ENCODE measurements around the gene RCAN2. TPM values are rescaled to one million over a fixed set of nuclear protein-coding genes. Genes with fewer than 3 reads are reported as not detected.

Gene RCAN2
- total RNA-seq, 3 donors from 2014 or later: 2.9 to 14.9 (median 5.9) TPM

DNA sequence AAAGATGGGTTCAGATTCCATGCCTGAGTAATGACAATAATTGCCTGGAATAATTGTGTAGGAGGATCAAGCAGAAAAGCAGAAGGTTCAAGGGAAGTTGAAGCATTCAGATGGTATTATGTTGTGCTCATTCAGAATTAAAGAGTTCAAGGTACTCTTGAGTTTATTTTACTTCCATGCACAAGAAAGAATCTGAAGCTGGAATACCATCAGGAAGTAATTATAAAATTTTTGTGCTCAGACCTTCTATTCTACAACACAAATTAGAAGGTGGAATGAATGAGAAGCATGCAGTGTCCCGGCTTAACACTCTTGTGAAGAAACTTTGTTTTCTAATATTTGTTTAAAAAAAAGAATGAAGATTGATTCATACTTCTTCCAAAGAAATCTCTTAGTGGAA lies 181.1 kb downstream of the RCAN2 start:
- no peak for TF ChIP-seq POLR2A (IDR thresholded peaks at IDR 0.05)
- TF ChIP-seq, protein P1, sequence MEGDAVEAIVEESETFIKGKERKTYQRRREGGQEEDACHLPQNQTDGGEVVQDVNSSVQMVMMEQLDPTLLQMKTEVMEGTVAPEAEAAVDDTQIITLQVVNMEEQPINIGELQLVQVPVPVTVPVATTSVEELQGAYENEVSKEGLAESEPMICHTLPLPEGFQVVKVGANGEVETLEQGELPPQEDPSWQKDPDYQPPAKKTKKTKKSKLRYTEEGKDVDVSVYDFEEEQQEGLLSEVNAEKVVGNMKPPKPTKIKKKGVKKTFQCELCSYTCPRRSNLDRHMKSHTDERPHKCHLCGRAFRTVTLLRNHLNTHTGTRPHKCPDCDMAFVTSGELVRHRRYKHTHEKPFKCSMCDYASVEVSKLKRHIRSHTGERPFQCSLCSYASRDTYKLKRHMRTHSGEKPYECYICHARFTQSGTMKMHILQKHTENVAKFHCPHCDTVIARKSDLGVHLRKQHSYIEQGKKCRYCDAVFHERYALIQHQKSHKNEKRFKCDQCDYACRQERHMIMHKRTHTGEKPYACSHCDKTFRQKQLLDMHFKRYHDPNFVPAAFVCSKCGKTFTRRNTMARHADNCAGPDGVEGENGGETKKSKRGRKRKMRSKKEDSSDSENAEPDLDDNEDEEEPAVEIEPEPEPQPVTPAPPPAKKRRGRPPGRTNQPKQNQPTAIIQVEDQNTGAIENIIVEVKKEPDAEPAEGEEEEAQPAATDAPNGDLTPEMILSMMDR (IDR thresholded peaks at IDR 0.05): no peak
- no peak for TF ChIP-seq POLR2AphosphoS5 (IDR thresholded peaks at IDR 0.05)
- intact Hi-C loops (cut with DNase I; ENCODE audit: low total_unique reads): no loop called here

DNA sequence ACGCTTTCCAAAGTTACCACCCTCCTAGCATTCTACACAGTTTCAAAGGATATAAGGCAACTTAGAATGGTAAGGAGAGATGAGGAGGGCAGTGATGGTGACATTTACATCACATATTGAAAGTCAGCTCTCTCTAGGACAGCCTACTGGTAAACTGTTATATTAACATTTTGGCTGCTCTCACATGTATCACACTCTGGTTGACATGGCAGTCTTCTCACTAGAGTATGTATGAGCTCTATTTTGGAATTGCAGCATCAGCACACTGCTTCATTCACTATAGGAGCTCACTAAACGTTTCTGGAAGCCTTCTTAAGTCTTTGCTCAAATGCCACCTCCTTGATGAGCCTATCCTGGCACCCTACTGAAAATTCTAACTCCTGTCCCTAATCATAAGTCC lies 184.8 kb downstream of the RCAN2 start:
- Histone ChIP-seq H3K36me3 (no peaks in the 10 kb centered on the region), H3K27me3 (no peaks in the 10 kb centered on the region), H3K4me1 (no peaks in the 10 kb centered on the region), H3K9me3 (no peaks in the 10 kb centered on the region), H3K27ac (no peak overlapping the region), H3K4me3 (no peak overlapping the region)
- intact Hi-C loops (cut with DNase I; ENCODE audit: low total_unique reads): no loop called here
- no peak for DNase-seq (ENCODE audit: low spot score in 2 of 2)
- TF ChIP-seq POLR2A (IDR thresholded peaks at IDR 0.05) (no peak), POLR2AphosphoS5 (IDR thresholded peaks at IDR 0.05) (no peak)
- TF ChIP-seq, protein P1 (IDR thresholded peaks at IDR 0.05): no peak

More for the DNA sequence above, 181.1 kb downstream of the RCAN2 start:
- H3K27me3 ChIP-seq: no peaks in the 10 kb centered on the region
- no peaks in the 10 kb centered on the region for H3K36me3 ChIP-seq
- no peaks in the 10 kb centered on the region for H3K4me1 ChIP-seq
- H3K4me3 ChIP-seq: no peak overlapping the region
- no peak overlapping the region for H3K27ac ChIP-seq
- H3K9me3 ChIP-seq: no peaks in the 10 kb centered on the region
- no peak for DNase-seq (ENCODE audit: low spot score in 2 of 2)

DNA sequence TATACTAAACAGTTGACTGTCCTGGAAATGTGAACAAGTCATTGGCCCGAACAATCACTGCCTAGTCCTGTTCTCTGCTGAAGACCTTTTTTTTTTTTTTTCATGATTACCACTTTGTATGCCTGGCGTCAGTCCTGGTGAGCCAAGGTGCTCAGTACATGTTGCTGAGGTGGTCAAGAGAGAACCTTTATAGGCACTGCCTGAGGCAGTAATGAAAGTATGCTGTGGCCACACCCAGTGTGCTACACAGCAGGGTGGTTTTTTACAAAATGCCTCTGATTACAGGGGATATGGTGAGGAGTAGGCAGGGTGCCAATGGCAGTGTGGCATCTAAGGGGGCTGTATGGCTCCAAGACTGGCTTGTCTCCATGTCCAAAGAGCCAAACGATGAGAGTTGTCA lies 185.4 kb downstream of the RCAN2 start:
- Histone ChIP-seq H3K27me3 (no peaks in the 10 kb centered on the region), H3K27ac (no peak overlapping the region), H3K9me3 (no peaks in the 10 kb centered on the region), H3K36me3 (no peaks in the 10 kb centered on the region), H3K4me3 (no peak overlapping the region), H3K4me1 (no peaks in the 10 kb centered on the region)
- no peak for TF ChIP-seq POLR2AphosphoS5 (IDR thresholded peaks at IDR 0.05)
- intact Hi-C loops (cut with DNase I; ENCODE audit: low total_unique reads): no loop called here
- no peak for DNase-seq (ENCODE audit: low spot score in 2 of 2)

DNA sequence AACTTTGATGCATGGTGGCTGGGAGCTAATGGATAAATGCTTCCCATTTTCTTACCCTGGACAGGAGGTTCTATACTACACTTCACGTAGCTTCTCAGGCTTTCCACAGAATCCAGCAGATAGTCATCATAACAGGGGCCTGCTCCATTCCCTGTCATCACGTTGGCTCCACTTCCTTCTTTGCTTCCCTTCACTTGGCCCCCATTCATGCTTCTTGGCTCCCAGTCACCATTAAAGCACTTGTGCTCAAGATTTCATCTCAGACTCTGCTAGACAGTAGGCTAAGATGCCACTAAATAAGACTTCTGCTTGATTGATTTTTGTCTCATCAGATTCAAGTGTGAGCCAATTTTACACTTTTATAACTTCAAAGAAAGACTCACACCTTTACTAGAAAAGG lies 186.0 kb downstream of the RCAN2 start:
- Histone ChIP-seq H3K36me3 (no peaks in the 10 kb centered on the region), H3K4me1 (no peaks in the 10 kb centered on the region), H3K9me3 (no peaks in the 10 kb centered on the region), H3K4me3 (no peak overlapping the region), H3K27ac (no peak overlapping the region), H3K27me3 (no peaks in the 10 kb centered on the region)
- no peak for DNase-seq (ENCODE audit: low spot score in 2 of 2)
- TF ChIP-seq POLR2A (IDR thresholded peaks at IDR 0.05) (no peak), POLR2AphosphoS5 (IDR thresholded peaks at IDR 0.05) (no peak)
- TF ChIP-seq, protein P1 (IDR thresholded peaks at IDR 0.05): no peak
- intact Hi-C loops (cut with DNase I; ENCODE audit: low total_unique reads): no loop called here

DNA sequence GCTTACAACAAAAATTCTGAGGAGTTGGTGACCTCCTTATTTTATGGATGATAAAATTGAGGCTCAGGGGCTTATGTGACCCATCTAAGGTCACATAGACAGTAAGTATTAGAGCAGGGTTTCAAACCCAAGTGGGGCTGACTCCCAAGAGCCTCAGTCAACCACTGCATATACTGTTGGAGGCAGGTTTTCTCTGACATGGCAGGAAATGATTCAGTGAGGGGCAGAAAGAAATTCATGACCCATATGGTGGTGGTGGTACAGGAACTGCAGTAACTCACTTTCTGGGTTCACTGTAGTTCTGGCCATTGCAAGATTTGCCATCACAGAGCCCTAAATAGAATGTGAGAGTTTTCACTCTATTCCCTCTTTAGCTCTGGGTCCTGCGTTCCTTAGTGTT lies 188.4 kb downstream of the RCAN2 start:
- intact Hi-C loops (cut with DNase I; ENCODE audit: low total_unique reads): no loop called here
- Histone ChIP-seq H3K27ac (no peak overlapping the region), H3K4me3 (no peak overlapping the region), H3K27me3 (no peaks in the 10 kb centered on the region), H3K36me3 (no peaks in the 10 kb centered on the region), H3K9me3 (no peaks in the 10 kb centered on the region), H3K4me1 (no peaks in the 10 kb centered on the region)
- TF ChIP-seq, protein P1 (IDR thresholded peaks at IDR 0.05): no peak
- TF ChIP-seq POLR2AphosphoS5 (IDR thresholded peaks at IDR 0.05) (no peak), POLR2A (IDR thresholded peaks at IDR 0.05) (no peak)
- no peak for DNase-seq (ENCODE audit: low spot score in 2 of 2)

DNA sequence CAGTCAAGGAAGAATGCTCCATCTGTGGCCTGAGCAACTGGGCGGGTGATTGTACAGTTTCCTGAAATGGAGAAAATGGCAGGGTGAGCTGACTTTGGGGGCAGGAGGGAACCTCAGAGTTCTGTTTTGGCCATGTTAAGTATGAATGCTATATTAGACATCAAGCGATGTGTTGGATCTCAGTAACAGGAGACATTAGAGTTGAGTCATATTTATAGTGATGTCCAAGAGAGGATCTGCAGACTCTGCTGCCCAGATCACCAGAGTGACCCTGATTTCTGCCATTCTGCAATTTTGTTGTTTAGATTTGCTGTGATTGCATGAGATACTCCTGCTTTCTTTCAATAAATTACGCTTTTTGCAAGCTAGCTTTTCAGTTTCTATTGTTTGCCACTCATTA lies 189.1 kb downstream of the RCAN2 start:
- Histone ChIP-seq H3K36me3 (no peaks in the 10 kb centered on the region), H3K27ac (no peak overlapping the region), H3K9me3 (no peaks in the 10 kb centered on the region), H3K4me3 (no peak overlapping the region), H3K4me1 (no peaks in the 10 kb centered on the region), H3K27me3 (no peaks in the 10 kb centered on the region)
- TF ChIP-seq, protein P1 (IDR thresholded peaks at IDR 0.05): no peak
- TF ChIP-seq POLR2A (IDR thresholded peaks at IDR 0.05): no peak
- TF ChIP-seq POLR2AphosphoS5 (IDR thresholded peaks at IDR 0.05): no peak
- no peak for DNase-seq (ENCODE audit: low spot score in 2 of 2)
- intact Hi-C loops (cut with DNase I; ENCODE audit: low total_unique reads): no loop called here
